Stomach smooth muscle (tissue), 2 donors: ENCODE data around the gene LMF1.
"Not testable (repeated sequence)": the region's sequence is repeated elsewhere in the genome, so short reads cannot be mapped to it uniquely, and the experiment has no call there.

ENCODE experiments used
- H3K27ac ChIP-seq: one replicate; pipeline ENCODE4 v1.7.0; 2013; ENCODE audit warnings: mild to moderate bottlenecking, low read length, inconsistent platforms
- H3K27me3 ChIP-seq, 2 donors: one replicate each; pipeline ENCODE4 v1.7.0; 2013; ENCODE audit warnings: low read length in 2 of 2; ENCODE audit not compliant: insufficient read depth in 2 of 2, control insufficient read depth in 1 of 2
- H3K36me3 ChIP-seq, 2 donors: one replicate each; pipeline ENCODE4 v1.7.0; 2013; ENCODE audit warnings: low read length in 2 of 2; ENCODE audit not compliant: control insufficient read depth in 2 of 2, insufficient read depth in 2 of 2
- H3K4me1 ChIP-seq: one replicate; pipeline ENCODE4 v1.7.0; 2013; ENCODE audit warnings: low read length; ENCODE audit not compliant: control insufficient read depth, insufficient read depth
- H3K4me3 ChIP-seq, 2 donors: one replicate each; pipeline ENCODE4 v1.7.0; 2013; ENCODE audit warnings: low read length in 2 of 2
- H3K9ac ChIP-seq, 2 donors: one replicate each; pipeline ENCODE4 v1.7.0; 2013; ENCODE audit warnings: low read length in 2 of 2, mild to moderate bottlenecking in 1 of 2
- H3K9me3 ChIP-seq, 2 donors: one replicate each; pipeline ENCODE4 v1.7.0; 2013; ENCODE audit warnings: low read length in 2 of 2; ENCODE audit not compliant: control insufficient read depth in 2 of 2
- donor health status: healthy.
- donor health status: Pancreatic carcinoma.

Gene LMF1

GRCh38 chr16:947922-948303, 22.9 kb downstream of the LMF1 start:
- not testable (repeated sequence) for H3K4me3 ChIP-seq, H3K9me3 ChIP-seq, H3K27ac ChIP-seq, H3K4me1 ChIP-seq, H3K27me3 ChIP-seq, H3K9ac ChIP-seq
- H3K36me3 ChIP-seq = peaks cover 0 to 15% of the 10 kb centered on the region in 2 donors

GRCh38 chr16:947255-947921, 23.4 kb downstream of the LMF1 start:
- Histone ChIP-seq H3K9ac (no peak overlapping the region), H3K36me3 (peaks cover 0 to 16% of the 10 kb centered on the region in 2 donors), H3K27ac (no peak overlapping the region)

GRCh38 chr16:946048-946395, 24.8 kb downstream of the LMF1 start:
- Histone ChIP-seq H3K4me1 (no peaks in the 10 kb centered on the region), H3K36me3 (peaks cover 0 to 13% of the 10 kb centered on the region in 2 donors), H3K9ac (no peak overlapping the region), H3K4me3 (no peak overlapping the region), H3K27me3 (no peaks in the 10 kb centered on the region), H3K27ac (no peak overlapping the region), H3K9me3 (peaks cover 0 to 16% of the 10 kb centered on the region in 2 donors)

More at GRCh38 chr16:947255-947921, 23.4 kb downstream of the LMF1 start:
- Histone ChIP-seq H3K4me1 (no peaks in the 10 kb centered on the region), H3K9me3 (peaks cover 0 to 5% of the 10 kb centered on the region in 2 donors), H3K4me3 (no peak overlapping the region), H3K27me3 (no peaks in the 10 kb centered on the region)

GRCh38 chr16:945271-946047, 25.3 kb downstream of the LMF1 start:
- Histone ChIP-seq H3K9me3 (peaks cover 0 to 16% of the 10 kb centered on the region in 2 donors), H3K27ac (no peak overlapping the region), H3K9ac (no peak overlapping the region), H3K4me1 (no peaks in the 10 kb centered on the region), H3K27me3 (no peaks in the 10 kb centered on the region), H3K36me3 (peaks cover 0 to 13% of the 10 kb centered on the region in 2 donors), H3K4me3 (no peak overlapping the region)

- peaks cover 0 to 16% of the 10 kb centered on the region in 2 donors for H3K9me3 ChIP-seq
- no peak overlapping the region for H3K9ac ChIP-seq
- no peaks in the 10 kb centered on the region for H3K4me1 ChIP-seq
- no peak overlapping the region for H3K27ac ChIP-seq
- peaks cover 0 to 17% of the 10 kb centered on the region in 2 donors for H3K36me3 ChIP-seq
- no peak overlapping the region for H3K4me3 ChIP-seq
- no peaks in the 10 kb centered on the region for H3K27me3 ChIP-seq
Observed at GRCh38 chr16:943971-944370, 26.8 kb downstream of the LMF1 start.

- Histone ChIP-seq H3K9ac (no peak overlapping the region), H3K4me1 (no peaks in the 10 kb centered on the region), H3K9me3 (peaks cover 0 to 16% of the 10 kb centered on the region in 2 donors), H3K27me3 (no peaks in the 10 kb centered on the region), H3K4me3 (no peak overlapping the region), H3K27ac (no peak overlapping the region), H3K36me3 (peaks cover 0 to 20% of the 10 kb centered on the region in 2 donors)
Observed at GRCh38 chr16:942436-943060, 28.2 kb downstream of the LMF1 start.

GRCh38 chr16:939941-940340, 30.8 kb downstream of the LMF1 start:
- H3K36me3 ChIP-seq = peaks cover 0 to 11% of the 10 kb centered on the region in 2 donors
- H3K4me3 ChIP-seq = no peak overlapping the region
- H3K4me1 ChIP-seq = no peaks in the 10 kb centered on the region
- peaks cover 0 to 16% of the 10 kb centered on the region in 2 donors for H3K9me3 ChIP-seq
- no peak overlapping the region for H3K9ac ChIP-seq
- H3K27me3 ChIP-seq = no peaks in the 10 kb centered on the region
- no peak overlapping the region for H3K27ac ChIP-seq

GRCh38 chr16:939311-939710, 31.5 kb downstream of the LMF1 start:
- H3K4me3 ChIP-seq = no peak overlapping the region
- no peaks in the 10 kb centered on the region for H3K4me1 ChIP-seq
- no peak overlapping the region for H3K27ac ChIP-seq
- peaks cover 0 to 11% of the 10 kb centered on the region in 2 donors for H3K36me3 ChIP-seq
- H3K9ac ChIP-seq = no peak overlapping the region
- peaks cover 0 to 16% of the 10 kb centered on the region in 2 donors for H3K9me3 ChIP-seq
- H3K27me3 ChIP-seq = no peaks in the 10 kb centered on the region

GRCh38 chr16:938752-939151, 32.0 kb downstream of the LMF1 start:
- H3K27ac ChIP-seq = no peak overlapping the region

GRCh38 chr16:938136-938535, 32.6 kb downstream of the LMF1 start:
- Histone ChIP-seq H3K27ac (no peak overlapping the region), H3K36me3 (peaks cover 1 to 19% of the 10 kb centered on the region in 2 donors), H3K9me3 (peaks cover 0 to 16% of the 10 kb centered on the region in 2 donors), H3K4me1 (no peaks in the 10 kb centered on the region), H3K4me3 (no peak overlapping the region), H3K9ac (no peak overlapping the region), H3K27me3 (no peaks in the 10 kb centered on the region)

More at GRCh38 chr16:938752-939151, 32.0 kb downstream of the LMF1 start:
- Histone ChIP-seq H3K4me3 (no peak overlapping the region), H3K9ac (no peak overlapping the region), H3K9me3 (peaks cover 0 to 16% of the 10 kb centered on the region in 2 donors), H3K4me1 (no peaks in the 10 kb centered on the region), H3K27me3 (no peaks in the 10 kb centered on the region), H3K36me3 (peaks cover 0 to 13% of the 10 kb centered on the region in 2 donors)
